Measurements from ENCODE around the gene TMEM72.

The TMEM72 gene

DNA sequence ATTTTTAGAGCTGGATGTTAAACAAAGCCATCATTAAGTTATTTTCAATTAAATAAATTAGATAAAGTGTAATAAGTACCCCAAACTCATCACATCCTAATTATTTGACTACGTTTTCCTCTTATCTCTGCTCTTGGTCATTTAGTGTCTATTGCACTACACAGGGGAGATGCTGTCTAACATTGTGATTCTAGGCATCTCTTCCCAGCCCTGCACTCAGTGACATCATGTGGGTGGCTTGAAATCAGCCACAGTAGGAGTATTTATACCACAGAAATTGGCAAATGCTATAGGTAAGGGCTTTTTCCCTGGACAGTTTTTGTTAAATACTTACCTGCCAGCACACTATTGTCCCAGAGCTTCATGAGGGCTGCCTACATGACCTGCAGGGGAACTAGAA, 21.3 kb upstream of the TMEM72 start:
- TF ChIP-seq, protein P1, sequence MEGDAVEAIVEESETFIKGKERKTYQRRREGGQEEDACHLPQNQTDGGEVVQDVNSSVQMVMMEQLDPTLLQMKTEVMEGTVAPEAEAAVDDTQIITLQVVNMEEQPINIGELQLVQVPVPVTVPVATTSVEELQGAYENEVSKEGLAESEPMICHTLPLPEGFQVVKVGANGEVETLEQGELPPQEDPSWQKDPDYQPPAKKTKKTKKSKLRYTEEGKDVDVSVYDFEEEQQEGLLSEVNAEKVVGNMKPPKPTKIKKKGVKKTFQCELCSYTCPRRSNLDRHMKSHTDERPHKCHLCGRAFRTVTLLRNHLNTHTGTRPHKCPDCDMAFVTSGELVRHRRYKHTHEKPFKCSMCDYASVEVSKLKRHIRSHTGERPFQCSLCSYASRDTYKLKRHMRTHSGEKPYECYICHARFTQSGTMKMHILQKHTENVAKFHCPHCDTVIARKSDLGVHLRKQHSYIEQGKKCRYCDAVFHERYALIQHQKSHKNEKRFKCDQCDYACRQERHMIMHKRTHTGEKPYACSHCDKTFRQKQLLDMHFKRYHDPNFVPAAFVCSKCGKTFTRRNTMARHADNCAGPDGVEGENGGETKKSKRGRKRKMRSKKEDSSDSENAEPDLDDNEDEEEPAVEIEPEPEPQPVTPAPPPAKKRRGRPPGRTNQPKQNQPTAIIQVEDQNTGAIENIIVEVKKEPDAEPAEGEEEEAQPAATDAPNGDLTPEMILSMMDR (IDR thresholded peaks at IDR 0.05): no peak
- Histone ChIP-seq H3K27ac (no peak overlapping the region), H3K4me3 (no peak overlapping the region)
- DNase-seq (ENCODE audit: low spot score): no peak

DNA sequence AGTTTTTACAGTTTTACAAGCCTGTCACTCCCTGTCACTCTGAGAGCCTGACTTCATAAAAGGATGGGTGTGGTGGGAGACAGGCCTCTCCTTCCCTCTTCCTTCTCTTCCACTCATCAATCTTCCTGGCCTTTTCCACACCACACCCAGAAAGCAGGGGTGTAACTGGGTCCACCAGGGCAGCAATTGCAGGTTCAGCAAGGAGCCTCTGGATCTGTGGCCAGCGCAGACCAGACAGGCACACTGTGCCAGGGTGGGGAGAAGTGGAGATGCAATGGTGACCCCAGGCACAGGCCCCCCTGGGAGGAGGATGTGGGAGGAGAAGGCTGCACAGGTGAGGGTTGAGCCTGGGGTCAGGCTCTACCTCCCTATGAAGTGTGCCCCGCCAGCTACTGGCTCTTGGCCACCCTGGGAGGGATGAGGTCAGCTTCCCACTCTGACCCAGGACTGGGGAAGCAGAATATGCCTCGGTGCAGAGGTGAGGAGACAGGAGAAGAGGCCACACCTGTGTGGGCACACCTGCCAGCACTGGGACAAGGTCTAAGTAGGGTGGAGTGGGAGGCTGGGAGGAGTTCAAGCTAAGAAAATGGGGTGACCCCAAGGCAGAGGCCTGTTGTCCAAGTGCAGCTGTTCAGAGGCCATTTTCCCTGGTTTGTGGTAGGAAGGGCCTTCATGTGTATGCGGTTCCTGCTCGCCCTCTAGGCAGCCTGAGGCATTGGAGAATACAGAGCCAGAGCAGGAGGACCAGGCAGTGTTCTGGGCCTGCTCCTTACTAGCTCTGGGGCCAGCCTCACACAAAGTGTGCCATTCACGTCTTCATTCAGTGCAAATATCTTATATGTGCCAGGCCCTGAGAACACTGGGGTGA, 20.2 kb upstream of the TMEM72 start:
- TF ChIP-seq, protein P1 (IDR thresholded peaks at IDR 0.05): no peak
- no peak for DNase-seq (ENCODE audit: low spot score)
- Histone ChIP-seq H3K27ac (no peak overlapping the region), H3K4me3 (no peak overlapping the region)

DNA sequence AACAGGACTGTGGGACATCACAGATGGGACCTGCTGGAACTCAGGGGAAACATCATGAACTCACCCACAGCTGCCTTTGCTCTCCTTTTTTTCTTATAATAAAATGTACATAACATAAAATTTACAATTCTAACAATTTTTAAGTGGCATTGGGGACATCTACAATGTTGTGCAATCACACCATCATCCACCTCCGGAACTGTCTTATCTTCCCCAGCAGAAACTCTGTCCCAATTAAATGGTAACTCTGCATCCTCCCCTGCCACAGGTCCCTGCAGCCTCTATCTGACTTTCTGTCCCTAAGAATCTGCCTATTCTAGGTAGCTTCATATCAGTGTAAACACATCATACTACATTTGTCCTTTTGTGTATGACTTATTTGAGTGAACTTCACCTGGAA, 19.4 kb upstream of the TMEM72 start:
- TF ChIP-seq, protein P1 (IDR thresholded peaks at IDR 0.05): no peak
- DNase-seq (ENCODE audit: low spot score): no peak
- Histone ChIP-seq H3K4me3 (no peak overlapping the region), H3K27ac (no peak overlapping the region)

DNA sequence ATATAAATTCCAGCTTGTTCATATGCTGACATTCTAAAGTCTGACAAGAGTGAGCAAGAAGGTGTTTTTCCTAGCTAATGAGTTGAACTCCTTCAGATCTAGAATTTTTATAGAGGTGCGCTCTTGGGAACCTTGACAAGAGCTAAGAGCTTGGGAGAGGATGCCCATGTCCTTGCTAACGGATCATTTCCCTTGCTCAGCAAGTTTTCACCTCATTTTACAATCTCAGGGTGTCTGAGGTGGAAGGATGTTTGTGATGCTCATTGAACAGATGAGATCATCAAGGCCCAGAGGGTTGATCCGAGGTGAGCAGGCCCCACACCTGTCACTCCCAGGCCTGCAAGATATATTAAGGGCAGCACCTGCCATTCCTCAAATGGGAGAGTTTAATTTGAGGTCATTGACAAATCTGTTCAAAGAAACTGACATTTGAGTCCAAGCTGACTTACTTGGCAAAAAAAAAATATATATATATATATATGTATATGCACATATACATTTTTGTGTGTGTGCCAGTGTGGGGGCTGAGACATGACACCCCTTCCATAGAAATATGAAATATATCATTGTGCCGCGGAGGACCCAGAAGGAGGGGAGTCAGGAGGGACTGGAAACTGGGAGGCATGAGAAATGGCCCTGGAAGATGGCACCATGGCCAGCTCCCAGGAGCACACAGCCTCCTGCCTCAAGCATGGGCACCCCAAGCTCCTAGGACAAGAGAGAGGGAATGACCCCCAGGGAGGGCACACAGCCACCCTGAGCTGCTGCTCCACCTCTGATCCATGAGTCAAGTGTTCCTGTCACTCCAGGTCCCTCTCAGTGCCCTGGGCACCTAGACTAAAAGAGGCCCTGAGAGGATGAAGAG, 17.3 kb upstream of the TMEM72 start:
- H3K4me3 ChIP-seq: no peak overlapping the region
- DNase-seq (ENCODE audit: low spot score): no peak
- TF ChIP-seq, protein P1 (IDR thresholded peaks at IDR 0.05): no peak
- no peak overlapping the region for H3K27ac ChIP-seq

DNA sequence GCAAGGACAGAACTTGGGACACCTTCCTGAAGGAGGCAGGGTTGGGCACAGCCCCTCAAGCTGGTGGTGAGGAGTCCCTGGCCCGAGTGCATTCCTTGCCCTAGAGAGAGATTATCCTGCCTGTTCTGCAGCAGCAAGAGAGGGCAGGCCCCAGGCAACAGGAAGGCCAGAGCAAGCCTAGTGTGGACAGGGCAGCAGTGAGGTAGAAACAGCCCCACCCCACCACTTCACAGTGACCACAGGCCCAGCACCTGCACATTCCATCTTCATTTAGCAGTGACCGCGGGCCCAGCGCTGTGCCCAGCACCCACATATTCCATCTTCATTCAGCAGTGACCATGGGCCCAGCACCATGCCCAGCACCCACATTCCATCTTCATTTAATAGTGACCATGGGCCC, 16.4 kb upstream of the TMEM72 start:
- TF ChIP-seq, protein P1 (IDR thresholded peaks at IDR 0.05): no peak
- Histone ChIP-seq H3K27ac (no peak overlapping the region), H3K4me3 (no peak overlapping the region)
- no peak for DNase-seq (ENCODE audit: low spot score)

DNA sequence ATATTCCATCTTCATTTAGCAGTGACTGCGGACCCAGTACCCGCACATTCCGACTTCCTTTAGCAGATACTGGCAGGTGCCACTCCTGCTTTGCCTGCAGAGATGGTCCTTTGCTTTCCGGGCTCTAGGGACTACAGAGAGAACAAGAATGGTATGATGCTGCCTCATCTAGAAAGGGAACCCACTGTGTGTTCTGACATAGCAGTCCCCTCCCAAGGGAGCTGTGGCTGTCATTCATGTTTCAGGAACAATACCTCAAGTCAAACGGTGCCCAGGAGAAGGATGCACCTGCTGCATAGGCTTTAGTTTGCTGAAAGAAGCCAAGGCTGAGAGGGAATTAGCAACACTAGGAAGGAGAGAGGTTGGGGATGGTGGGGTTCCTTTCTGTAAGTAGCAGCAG, 15.9 kb upstream of the TMEM72 start:
- TF ChIP-seq, protein P1 (IDR thresholded peaks at IDR 0.05): no peak
- H3K27ac ChIP-seq: no peak overlapping the region
- no peak overlapping the region for H3K4me3 ChIP-seq
- no peak for DNase-seq (ENCODE audit: low spot score)

All from coronary artery (tissue), 2 donors.